Kidney tubule cell (primary cell): ENCODE measurements around the gene SLCO6A1.
"Not testable (repeated sequence)": the region's sequence is repeated elsewhere in the genome, so short reads cannot be mapped to it uniquely, and the experiment has no call there.

Source experiments
- DNase-seq: peaks from one replicate; pipeline ENCODE4 v3.0.0-alpha.2; 2018; ENCODE audit warnings: low spot score

The SLCO6A1 gene

GRCh38 chr5:102498271-102499034 is at the start of gene SLCO6A1:
SLCO6A1 (minus strand) TSS chr5:102499001; CDS start chr5:102498844, 157 bp downstream.
- DNase-seq: no peak

- no peak for DNase-seq
These were observed 48.6 kb upstream of the SLCO6A1 start for GRCh38 chr5:102547141-102548035.

GRCh38 chr5:102545175-102545574 is 46.4 kb upstream of the SLCO6A1 start:
- peak; percentile 45 for DNase-seq

- no peak for DNase-seq
These were observed 43.3 kb upstream of the SLCO6A1 start for GRCh38 chr5:102542057-102542456.

GRCh38 chr5:102539996-102540728 is 41.4 kb upstream of the SLCO6A1 start:
- no peak for DNase-seq

GRCh38 chr5:102539562-102539961 is 40.8 kb upstream of the SLCO6A1 start:
- peak; percentile 49 for DNase-seq

GRCh38 chr5:102537011-102537410 is 38.2 kb upstream of the SLCO6A1 start:
- DNase-seq: peak; percentile 57

- peak; percentile 32 for DNase-seq
These were observed 37.6 kb upstream of the SLCO6A1 start for GRCh38 chr5:102536323-102536928.

GRCh38 chr5:102532123-102532522 is 33.3 kb upstream of the SLCO6A1 start:
- DNase-seq: no peak

- DNase-seq: no peak
These were observed 32.7 kb upstream of the SLCO6A1 start for GRCh38 chr5:102531506-102531905.

- DNase-seq: no peak
These were observed 30.6 kb upstream of the SLCO6A1 start for GRCh38 chr5:102529447-102529846.

GRCh38 chr5:102529031-102529430 is 30.2 kb upstream of the SLCO6A1 start:
- no peak for DNase-seq

- peak; percentile 34 for DNase-seq
These were observed 29.8 kb upstream of the SLCO6A1 start for GRCh38 chr5:102528600-102528999.

GRCh38 chr5:102527547-102527946 is 28.7 kb upstream of the SLCO6A1 start:
- DNase-seq: no peak

- no peak for DNase-seq
These were observed 24.9 kb upstream of the SLCO6A1 start for GRCh38 chr5:102523541-102524175.

GRCh38 chr5:102511666-102512065 is 12.9 kb upstream of the SLCO6A1 start:
- peak; percentile 34 for DNase-seq

- DNase-seq: not testable (repeated sequence)
These were observed 7.4 kb downstream of the SLCO6A1 start for GRCh38 chr5:102491261-102491914.

- no peak for DNase-seq
These were observed 15.1 kb downstream of the SLCO6A1 start for GRCh38 chr5:102483736-102484135.

- DNase-seq: peak; percentile 11
These were observed 17.6 kb downstream of the SLCO6A1 start for GRCh38 chr5:102481054-102481715.

- peak; percentile 13 for DNase-seq
These were observed 45.1 kb downstream of the SLCO6A1 start for GRCh38 chr5:102453716-102454115.
